CD4-positive, alpha-beta T cell (primary cell): ENCODE measurements around the gene SERTM1. TPM values are rescaled to one million over a fixed set of nuclear protein-coding genes. Genes with fewer than 3 reads are reported as not detected.

Experiments used
- ATAC-seq: fragments of 200-7000 bp; cut with Tn5 transposase; one replicate; pipeline ENCODE4 v1.10.0; 2022; ENCODE audit warnings: mild to moderate bottlenecking; ENCODE audit not compliant: poor library complexity
- CTCF ChIA-PET: fragments of 350-600 bp; sonication (Branson Sonifier 250); formaldehyde crosslinking; loops from one replicate; lab custom pipeline; 2021; ENCODE audit warnings: antibody characterized with exemption, inconsistent platforms; lab: Charles Lee
- POLR2A ChIA-PET: fragments of 350-600 bp; sonication (Branson Sonifier 250); formaldehyde crosslinking; loops from one replicate; lab custom pipeline; 2021; ENCODE audit warnings: antibody characterized with exemption, inconsistent platforms; lab: Charles Lee
- DNase-seq, 14 experiments: peaks; one replicate each; pipeline ENCODE4 v3.0.0-alpha.2; 2013 to 2020; ENCODE audit warnings: mixed read lengths in 2 of 14
- H3K27ac ChIP-seq, 2 donors: one replicate each; pipeline versions ENCODE4 v1.5.1 to v1.7.0; 2013; ENCODE audit warnings: low read length in 2 of 2, low read depth in 1 of 2, mild to moderate bottlenecking in 1 of 2
- H3K27me3 ChIP-seq, 2 experiments: 1 replicate in 1 of 2; 2 replicates in 1 of 2; pipeline versions ENCODE4 v1.6.1 to v1.7.0; 2013; ENCODE audit warnings: low read length in 2 of 2, control low read depth in 1 of 2, mild to moderate bottlenecking in 1 of 2, moderate library complexity in 1 of 2; ENCODE audit not compliant: insufficient read depth in 2 of 2, control insufficient read depth in 1 of 2
- H3K36me3 ChIP-seq: one replicate; pipeline ENCODE4 v1.6.1; 2013; ENCODE audit warnings: low read length, control low read depth; ENCODE audit not compliant: insufficient read depth
- H3K4me1 ChIP-seq: one replicate; pipeline ENCODE4 v1.6.1; 2013; ENCODE audit warnings: low read length, control low read depth; ENCODE audit not compliant: insufficient read depth
- H3K4me3 ChIP-seq: one replicate; pipeline ENCODE4 v1.5.1; 2013; ENCODE audit warnings: mild to moderate bottlenecking, low read length, moderate library complexity
- H3K9me3 ChIP-seq, 2 experiments: 1 replicate in 1 of 2; 2 replicates in 1 of 2; pipeline versions ENCODE4 v1.6.1 to v1.7.0; 2013; ENCODE audit warnings: low read length in 2 of 2, mild to moderate bottlenecking in 2 of 2, control low read depth in 1 of 2, moderate library complexity in 1 of 2; ENCODE audit not compliant: control insufficient read depth in 1 of 2, insufficient read depth in 1 of 2
- H3K27ac Mint-ChIP-seq: one replicate; pipeline ENCODE4 v1.8.0; 2020; ENCODE audit warnings: mixed read lengths
- H3K27me3 Mint-ChIP-seq: one replicate; pipeline ENCODE4 v1.8.0; 2021; ENCODE audit warnings: mixed read lengths
- H3K36me3 Mint-ChIP-seq: one replicate; pipeline ENCODE4 v1.8.0; 2021; ENCODE audit warnings: low read depth, mixed read lengths
- H3K4me1 Mint-ChIP-seq: one replicate; pipeline ENCODE4 v1.8.0; 2021; ENCODE audit warnings: low read depth, mixed read lengths
- H3K4me3 Mint-ChIP-seq: one replicate; pipeline ENCODE4 v1.8.0; 2020; ENCODE audit warnings: mild to moderate bottlenecking, mixed read lengths
- H3K9me3 Mint-ChIP-seq: one replicate; pipeline ENCODE4 v1.8.0; 2020; ENCODE audit warnings: mixed read lengths
- CTCF ChIP-seq: fragments of 200-600 bp; IDR thresholded peaks from one replicate; pipeline ENCODE4 v1.8.0; 2022; ENCODE audit warnings: antibody characterized with exemption, mild to moderate bottlenecking
- intact Hi-C, 2 experiments: fragments of 100-400 bp; cut with DNase I in 1 of 2; cut with micrococcal nuclease in 1 of 2; formaldehyde crosslinking; loops; one replicate each; pipeline versions ENCODE4 v1.15.1 to v1.9.0; 2023 to 2025; cut with DNase I, micrococcal nuclease
- total RNA-seq, 174 experiments: library from RNA in 2 of 174; stranded (reverse) in 2 of 174; gene quantifications; one replicate each; pipeline ENCODE4 v1.2.3 and lab custom pipeline; 2021 to 2026

The SERTM1 gene
- total RNA-seq, 2 experiments from 2014 or later: not detected

GRCh38 chr13:36718686-36719085, 44.9 kb downstream of the SERTM1 start:
- no peak overlapping the region for H3K4me3 Mint-ChIP-seq
- CTCF ChIA-PET: interaction anchor here (0.6 kb wide), 1 partner anchor 282 kb away, joined by 3 read pairs; no protein-coding TSS in a partner anchor
- Histone ChIP-seq H3K4me1 (no peaks in the 10 kb centered on the region), H3K4me3 (no peak overlapping the region), H3K9me3 (no peaks in the 10 kb centered on the region), H3K36me3 (no peaks in the 10 kb centered on the region), H3K27ac (no peak overlapping the region), H3K27me3 (peaks cover 0 to 4% of the 10 kb centered on the region in 2 experiments)
- no peaks in the 10 kb centered on the region for H3K36me3 Mint-ChIP-seq
- peaks cover 30% of the 10 kb centered on the region for H3K27me3 Mint-ChIP-seq
- no peak overlapping the region for H3K27ac Mint-ChIP-seq
- ATAC-seq: no peak
- DNase-seq: no peak
- H3K4me1 Mint-ChIP-seq: no peaks in the 10 kb centered on the region
- intact Hi-C loops: no loop called here
- no peak for TF ChIP-seq CTCF
- no peaks in the 10 kb centered on the region for H3K9me3 Mint-ChIP-seq
- POLR2A ChIA-PET: no interaction called here

- H3K36me3 ChIP-seq: no peaks in the 10 kb centered on the region
- POLR2A ChIA-PET: no interaction called here
- H3K27ac ChIP-seq: no peak overlapping the region
- H3K4me1 ChIP-seq: no peaks in the 10 kb centered on the region
- no peak overlapping the region for H3K4me3 ChIP-seq
- DNase-seq: no peak
- no peak for ATAC-seq
- intact Hi-C loops: no loop called here
- no peak for TF ChIP-seq CTCF
- H3K9me3 ChIP-seq: no peaks in the 10 kb centered on the region
- CTCF ChIA-PET: no interaction called here
- no peaks in the 10 kb centered on the region for H3K4me1 Mint-ChIP-seq
- H3K27ac Mint-ChIP-seq: no peak overlapping the region
- H3K27me3 ChIP-seq: peaks cover 0 to 4% of the 10 kb centered on the region in 2 experiments
- no peak overlapping the region for H3K4me3 Mint-ChIP-seq
- no peaks in the 10 kb centered on the region for H3K9me3 Mint-ChIP-seq
- H3K36me3 Mint-ChIP-seq: no peaks in the 10 kb centered on the region
- H3K27me3 Mint-ChIP-seq: peaks cover 21% of the 10 kb centered on the region
These were observed 50.3 kb downstream of the SERTM1 start for GRCh38 chr13:36724141-36724540.

- ATAC-seq: no peak
- TF ChIP-seq CTCF: no peak
- Histone ChIP-seq H3K27me3 (no peaks in the 10 kb centered on the region), H3K4me3 (no peak overlapping the region), H3K27ac (no peak overlapping the region), H3K4me1 (no peaks in the 10 kb centered on the region), H3K9me3 (no peaks in the 10 kb centered on the region), H3K36me3 (no peaks in the 10 kb centered on the region)
- intact Hi-C loops: no loop called here
- Mint-ChIP-seq H3K27me3 (peaks cover 18% of the 10 kb centered on the region), H3K27ac (no peak overlapping the region), H3K36me3 (no peaks in the 10 kb centered on the region), H3K9me3 (no peaks in the 10 kb centered on the region), H3K4me1 (no peaks in the 10 kb centered on the region), H3K4me3 (no peak overlapping the region)
- no peak for DNase-seq
- POLR2A ChIA-PET: no interaction called here
- CTCF ChIA-PET: no interaction called here
These were observed 52.1 kb downstream of the SERTM1 start for GRCh38 chr13:36725936-36726335.
